K562 (cell line): ENCODE measurements around the gene MPG. TPM values are rescaled to one million over a fixed set of nuclear protein-coding genes. Genes with fewer than 3 reads are reported as not detected.

Experiments
- ATAC-seq: fragments of 200-7000 bp; cut with Tn5 transposase; 3 replicates; pipeline ENCODE4 v1.9.1; 2020; ENCODE audit warnings: moderate library complexity
- BruUV-seq: library from RNA; stranded (reverse); fragments of 400-500 nt; replicated peaks from 2 replicates; lab custom pipeline; 2021; lab: Mats Ljungman, UMichigan
- CTCF ChIA-PET: fragments of 300-600 bp; formaldehyde crosslinking; extraction: SDS; loops from one replicate; lab custom pipeline; 2021; ENCODE audit warnings: low intra/inter-chr PET ratio; lab: Yijun Ruan, JAX
- POLR2A ChIA-PET: fragments of 300-600, 350-650 bp; sonication (Branson Sonifier 250); formaldehyde crosslinking; extraction: SDS; loops from one replicate; lab custom pipeline; 2021; ENCODE audit warnings: antibody characterized with exemption, inconsistent platforms; lab: Yijun Ruan, JAX
- DNase-seq, 4 experiments: peaks; one replicate each; pipeline versions ENCODE4 v3.0.0 to v3.0.0-alpha.2; 2011 to 2018; ENCODE audit warnings: low spot score in 3 of 4, mixed read lengths in 3 of 4; ENCODE audit errors: extremely low read depth in 1 of 4
- FAIRE-seq: peaks from 2 replicates; lab custom pipeline; 2011; peaks lifted over from hg19 to GRCh38; lab: Jason Lieb, UNC
- H2AFZ ChIP-seq: 2 replicates; pipeline ENCODE4 v1.6.0; 2011; ENCODE audit warnings: low read depth, low read length, control low read depth, inconsistent platforms
- H3K27ac ChIP-seq: fragments of 200-600 bp; 3 replicates; pipeline ENCODE4 v1.8.0; 2011; ENCODE audit warnings: low read depth, mild to moderate bottlenecking, control low read depth, inconsistent platforms, low read length, moderate library complexity, mixed read lengths; ENCODE audit errors: extremely low read depth
- H3K27me3 ChIP-seq, 2 experiments: fragments of 300-600 bp in 1 of 2; 2 replicates in 1 of 2; 3 replicates in 1 of 2; pipeline versions ENCODE4 v1.6.0 to v1.8.0; 2011; ENCODE audit warnings: inconsistent platforms in 2 of 2, low read length in 2 of 2, mild to moderate bottlenecking in 1 of 2, mixed read lengths in 1 of 2, moderate library complexity in 1 of 2; ENCODE audit not compliant: control insufficient read depth in 2 of 2, insufficient read depth in 2 of 2
- H3K36me3 ChIP-seq: fragments of 300-600 bp; 3 replicates; pipeline ENCODE4 v1.8.0; 2011; ENCODE audit warnings: mild to moderate bottlenecking, low read length, inconsistent platforms; ENCODE audit not compliant: control insufficient read depth, insufficient read depth
- H3K4me1 ChIP-seq, 2 experiments: fragments of 200-600 bp in 1 of 2; replicated peaks in 1 of 2; 2 replicates in 1 of 2; 3 replicates in 1 of 2; pipeline versions ENCODE4 v1.5.1 to v1.8.0; 2011; ENCODE audit warnings: inconsistent platforms in 2 of 2, low read length in 2 of 2, mild to moderate bottlenecking in 1 of 2, mixed read lengths in 1 of 2, moderate library complexity in 1 of 2; ENCODE audit not compliant: control insufficient read depth in 2 of 2, insufficient read depth in 2 of 2
- H3K4me2 ChIP-seq: 2 replicates; pipeline ENCODE4 v1.6.1; 2011; ENCODE audit warnings: low read length, control low read depth, inconsistent platforms, mixed read lengths; ENCODE audit not compliant: insufficient read depth
- H3K4me3 ChIP-seq: fragments of 200-600 bp; sonication (generic), shearing (Covaris generic); 2 replicates; pipeline ENCODE4 v1.5.1; 2016; ENCODE audit warnings: control low read depth, inconsistent platforms
- H3K79me2 ChIP-seq: fragments of 200-600 bp; 3 replicates; pipeline ENCODE4 v1.8.0; 2011; ENCODE audit warnings: low read length, inconsistent platforms; ENCODE audit not compliant: control insufficient read depth, insufficient read depth
- H3K9ac ChIP-seq, 2 experiments: 2 replicates each; pipeline versions ENCODE4 v1.6.0 to v1.6.1; 2011; ENCODE audit warnings: low read depth in 2 of 2, low read length in 2 of 2, control low read depth in 1 of 2, inconsistent platforms in 1 of 2, mild to moderate bottlenecking in 1 of 2, mixed read lengths in 1 of 2; ENCODE audit not compliant: insufficient read depth in 1 of 2
- H3K9me1 ChIP-seq: one replicate; pipeline ENCODE4 v1.6.0; 2011; ENCODE audit warnings: inconsistent platforms, mild to moderate bottlenecking, low read length, moderate library complexity; ENCODE audit not compliant: control insufficient read depth, insufficient read depth
- H3K9me3 ChIP-seq: replicated peaks from 2 replicates; pipeline ENCODE4 v1.5.1; 2011; ENCODE audit warnings: low read depth, low read length, inconsistent platforms; ENCODE audit not compliant: control insufficient read depth, insufficient read depth
- H4K20me1 ChIP-seq: replicated peaks from 2 replicates; pipeline ENCODE4 v1.6.1; 2011; ENCODE audit warnings: low read length, inconsistent platforms, mixed read lengths; ENCODE audit not compliant: control insufficient read depth, insufficient read depth
- MYC ChIP-seq, 2 experiments: fragments of 250-450 bp in 1 of 2; sonication (Bioruptor Pico) in 1 of 2; IDR thresholded peaks; 2 replicates each; pipeline versions ENCODE4 v1.5.1 to v1.6.1; 2012 to 2021; ENCODE audit warnings: low read depth in 2 of 2, borderline replicate concordance in 1 of 2, improper control_type of control experiment in 1 of 2, low read length in 1 of 2, mild to moderate bottlenecking in 1 of 2, moderate library complexity in 1 of 2
- NCOA6 ChIP-seq: fragments of 450-650 bp; IDR thresholded peaks from 2 replicates; pipeline ENCODE4 v1.6.1; 2017; ENCODE audit warnings: mild to moderate bottlenecking
- SMC3 ChIP-seq: conservative IDR thresholded peaks from 2 replicates; pipeline ENCODE4 v1.6.1; 2011; ENCODE audit warnings: low read depth, low read length, improper control_type of control experiment; ENCODE audit not compliant: insufficient read depth
- SP2 ChIP-seq: IDR thresholded peaks from 2 replicates; pipeline ENCODE4 v1.6.1; 2011; ENCODE audit warnings: mild to moderate bottlenecking, low read depth, low read length, moderate library complexity; ENCODE audit not compliant: poor library complexity, severe bottlenecking; ENCODE audit errors: extremely low read depth
- ZNF263 ChIP-seq: sonication (generic); formaldehyde crosslinking; IDR thresholded peaks from 2 replicates; pipeline ENCODE4 v1.8.0; 2022; ENCODE audit warnings: mild to moderate bottlenecking, missing genetic modification reagents, borderline replicate concordance
- ZNF398 ChIP-seq: fragments of 250-450 bp; sonication (Bioruptor Pico); IDR thresholded peaks from 2 replicates; pipeline ENCODE4 v1.8.0; 2021; ENCODE audit warnings: moderate library complexity, mild to moderate bottlenecking, inconsistent platforms
- WGBS: fragments of 100-300 bp; shearing (Covaris generic); methylation state at CpG from one replicate; pipeline ENCODE4 v1.1.6; 2016; ENCODE audit warnings: low coverage, mixed read lengths; ENCODE audit not compliant: insufficient coverage; ENCODE audit errors: missing lambda C conversion rate; 5-methylcytosine and 5-hydroxymethylcytosine counted together
- in situ Hi-C: fragments of 300-500 bp; cut with MboI; formaldehyde crosslinking; loops from 4 replicates; pipeline ENCODE4 v1.15.0; 2018; ENCODE audit warnings: inconsistent platforms, mixed read lengths
- intact Hi-C: fragments of 100-400 bp; cut with micrococcal nuclease; formaldehyde crosslinking; loops from 2 replicates; pipeline ENCODE4 v1.14.2; 2022
- polyA plus RNA-seq, 8 experiments: library from polyadenylated mRNA; depleted of rRNA in 4 of 8; stranded (reverse) in 5 of 8; unstranded in 3 of 8; fragments of >200 nt; fragmentation: Nextera tagmentation in 2 of 8; fragmentation: Illumina TruSeq in 1 of 8; extraction: Ambion mirVana in 2 of 8; extraction: Trizol in 1 of 8; gene quantifications; 2 replicates each; pipeline versions ENCODE4 v1.2.1 to v1.2.3, GENCODE V29; 2011 to 2014; ENCODE audit warnings: inconsistent platforms in 1 of 8, missing spikeins in 1 of 8
- total RNA-seq, 7 experiments: library from RNA; depleted of rRNA in 6 of 7; stranded (reverse); fragments of >200 nt in 6 of 7; fragmentation: Illumina TruSeq in 2 of 7; extraction: Trizol in 2 of 7; gene quantifications; 2 replicates each; pipeline versions ENCODE4 v1.2.1 to v1.2.3, GENCODE V29; 2011 to 2021; ENCODE audit warnings: low replicate concordance in 1 of 7

The MPG gene
- total and polyA plus RNA-seq, 9 of the 15 experiments (the other 6 are each of a cell fraction or from before 2014, with no cell fraction given): 0.42 to 226 (median 36.2) TPM

- H3K9ac ChIP-seq: 0 out of 4 replicates have a peak overlapping the region, but pooled peaks of 1 of the 2 experiments have one; percentile 52
- H3K4me1 ChIP-seq: peaks cover under 1 to 44% of the 10 kb centered on the region in 2 experiments
- WGBS: 87% methylated on average over 15 of the region's 15 CpGs
- in situ Hi-C loops (no loop called here), intact Hi-C loops (no loop called here)
- FAIRE-seq (no peak), ATAC-seq (no peak), DNase-seq (no peak)
- ChIA-PET CTCF (no interaction called here), POLR2A (no interaction called here)
- H3K4me3 ChIP-seq: no peak overlapping the region
- BruUV-seq: no TSS peak
- no peaks in the 10 kb centered on the region for H3K79me2 ChIP-seq
- H3K27me3 ChIP-seq: no peaks in the 10 kb centered on the region
- H2AFZ ChIP-seq: no peak overlapping the region
- H3K9me3 ChIP-seq: no peaks in the 10 kb centered on the region
- peak; percentile 51 for TF ChIP-seq ZNF263 (CRISPR knock-in tag)
- no peak for TF ChIP-seq ZNF398 (CRISPR knock-in tag)
- peaks cover 4% of the 10 kb centered on the region; the same call in 1 of the 2 replicates for H4K20me1 ChIP-seq
- H3K9me1 ChIP-seq: no peaks in the 10 kb centered on the region
- no peak overlapping the region for H3K4me2 ChIP-seq
- no peak overlapping the region for H3K27ac ChIP-seq
- H3K36me3 ChIP-seq: peaks cover 42% of the 10 kb centered on the region
Measured at GRCh38 chr16:36336-36984, 41.6 kb upstream of the MPG start.

- no peak overlapping the region for H3K9ac ChIP-seq
- no peak for FAIRE-seq
- no peak overlapping the region for H3K4me2 ChIP-seq
- no peak for ATAC-seq
- ChIA-PET POLR2A (no interaction called here), CTCF (no interaction called here)
- H3K9me3 ChIP-seq: no peaks in the 10 kb centered on the region
- peaks cover 14% of the 10 kb centered on the region for H4K20me1 ChIP-seq
- in situ Hi-C loops: no loop called here
- no peak overlapping the region for H3K4me3 ChIP-seq
- H3K4me1 ChIP-seq: peaks cover 11 to 51% of the 10 kb centered on the region in 2 experiments
- WGBS: 85% methylated on average over 5 of the region's 5 CpGs
- H3K9me1 ChIP-seq: no peaks in the 10 kb centered on the region
- H3K27me3 ChIP-seq: no peaks in the 10 kb centered on the region
- H3K27ac ChIP-seq: no peak overlapping the region
- H2AFZ ChIP-seq: no peak overlapping the region
- intact Hi-C loops: no loop called here
- H3K79me2 ChIP-seq: no peaks in the 10 kb centered on the region
- DNase-seq: no peak
- BruUV-seq: no TSS peak
- peaks cover 52% of the 10 kb centered on the region for H3K36me3 ChIP-seq
- TF ChIP-seq MYC (IDR thresholded peaks at IDR 0.05; ENCODE audit: low read depth, low read length) (no peak), MYC (CRISPR knock-in tag; IDR thresholded peaks at IDR 0.05; ENCODE audit: borderline replicate concordance, low read depth) (no peak), SP2 (no peak), NCOA6 (no peak), SMC3 (no peak)
Measured at GRCh38 chr16:37511-37910, 40.5 kb upstream of the MPG start.
